Measurements from ENCODE around the gene CEPT1. TPM values are rescaled to one million over a fixed set of nuclear protein-coding genes. Genes with fewer than 3 reads are reported as not detected.

CEPT1 gene
- total and polyA plus RNA-seq, 10 of the 15 experiments (the other 5 are each of a cell fraction or from before 2014, with no cell fraction given): 29.4 to 77.9 (median 54.8) TPM

DNA sequence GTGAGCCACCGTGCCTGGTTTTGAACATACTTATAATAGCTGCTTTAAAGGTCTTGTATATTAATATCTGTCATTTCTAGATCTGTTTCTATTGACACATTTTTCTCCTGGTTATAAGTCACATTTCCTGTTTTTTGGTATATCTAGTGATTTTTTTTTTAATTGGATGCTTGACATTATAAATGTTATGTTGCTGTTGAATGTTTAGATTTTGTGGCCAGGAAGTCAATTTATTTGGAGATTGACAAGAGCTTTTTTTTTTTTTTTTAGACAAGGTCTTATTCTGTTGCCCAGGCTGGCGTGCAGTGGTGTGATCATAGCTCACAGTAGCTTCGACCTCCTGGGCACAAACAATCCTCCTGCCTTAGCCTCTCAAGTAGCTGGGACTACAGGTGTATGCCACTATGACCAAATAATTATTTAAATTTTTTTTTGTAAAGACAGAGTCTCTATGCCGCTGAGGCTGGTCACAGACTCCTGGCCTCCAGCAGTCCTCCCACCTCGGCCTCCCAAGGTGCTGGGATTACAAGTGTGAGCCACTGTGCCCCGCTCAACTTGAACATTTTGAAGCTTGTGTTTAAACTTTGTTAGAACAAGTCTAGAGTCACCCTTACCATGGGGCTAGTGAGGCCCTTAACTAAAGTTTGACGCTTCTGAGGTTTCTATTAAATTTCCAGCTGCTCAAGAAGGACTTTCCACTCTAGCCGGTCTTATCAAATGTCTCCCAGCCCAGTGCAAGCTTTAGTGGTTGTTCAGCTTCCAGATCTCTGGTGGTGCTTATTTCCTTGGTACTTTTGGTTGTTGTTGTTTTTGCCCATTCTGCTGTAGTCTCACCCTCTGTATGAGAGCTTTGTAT lies 78.9 kb downstream of the CEPT1 start:
- H3K36me3 ChIP-seq (ENCODE audit: control insufficient read depth in 2 of 2, insufficient read depth in 2 of 2, low read length in 1 of 2): no peaks in the 10 kb centered on the region
- H3K4me2 ChIP-seq (ENCODE audit: control insufficient read depth, insufficient read depth): peak overlapping the region; percentile 56
- H3K79me2 ChIP-seq (ENCODE audit: control insufficient read depth, insufficient read depth, low read length): peaks cover 18% of the 10 kb centered on the region
- SMC1A ChIA-PET (ENCODE audit: uncharacterized antibody, unreplicated experiment): interaction anchor here (0.6 to 12.4 kb wide), 26 partner anchors 10 to 385 kb away, joined by 3 to 284 read pairs (median 10); partner anchors contain the start of genes CD53, CEPT1, DENND2D and DRAM2
- no peak for DNase-seq (ENCODE audit: low read depth, low spot score)
- TF ChIP-seq SMC3 (IDR thresholded peaks at IDR 0.05; ENCODE audit: borderline replicate concordance, low read length) (peak; percentile 28; the same call in 1 of the 2 replicates), POLR2AphosphoS5 (IDR thresholded peaks at IDR 0.05; ENCODE audit: low read length) (peak; percentile 34; the same call in 1 of the 2 replicates), EGR1 (IDR thresholded peaks at IDR 0.05; ENCODE audit: borderline replicate concordance in 1 of 2, low read depth in 2 of 2, low read length in 2 of 2) (no peak), BMI1 (IDR thresholded peaks at IDR 0.05; ENCODE audit: borderline replicate concordance) (no peak), YBX1 (IDR thresholded peaks at IDR 0.05) (0 out of 2 replicates have a peak, but pooled peaks have one; percentile 35), WRNIP1 (IDR thresholded peaks at IDR 0.05; ENCODE audit: borderline replicate concordance, low read depth, low read length) (0 out of 2 replicates have a peak, but pooled peaks have one; percentile 10), SMAD1 (IDR thresholded peaks at IDR 0.05; ENCODE audit: low read depth, partially characterized antibody) (no peak)
- TF ChIP-seq, protein P1, sequence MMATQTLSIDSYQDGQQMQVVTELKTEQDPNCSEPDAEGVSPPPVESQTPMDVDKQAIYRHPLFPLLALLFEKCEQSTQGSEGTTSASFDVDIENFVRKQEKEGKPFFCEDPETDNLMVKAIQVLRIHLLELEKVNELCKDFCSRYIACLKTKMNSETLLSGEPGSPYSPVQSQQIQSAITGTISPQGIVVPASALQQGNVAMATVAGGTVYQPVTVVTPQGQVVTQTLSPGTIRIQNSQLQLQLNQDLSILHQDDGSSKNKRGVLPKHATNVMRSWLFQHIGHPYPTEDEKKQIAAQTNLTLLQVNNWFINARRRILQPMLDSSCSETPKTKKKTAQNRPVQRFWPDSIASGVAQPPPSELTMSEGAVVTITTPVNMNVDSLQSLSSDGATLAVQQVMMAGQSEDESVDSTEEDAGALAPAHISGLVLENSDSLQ (IDR thresholded peaks at IDR 0.05): 0 out of 2 replicates have a peak, but pooled peaks have one; percentile 22
- ATAC-seq: no peak; the same call in 2 of the 3 replicates
- no TSS peak for BruUV-seq (replicated peaks)
- 22% methylated on average over 8 of the region's 8 CpGs for WGBS (ENCODE audit: insufficient coverage, insufficient replicate concordance, low lambda C conversion rate, missing lambda C conversion rate)
- POLR2A ChIA-PET: interaction anchor here (0.7 to 8.8 kb wide), 10 partner anchors 12 to 374 kb away, joined by 3 to 371 read pairs (median 8); partner anchors contain the start of genes CEPT1, DENND2D and DRAM2
- in situ Hi-C loops (cut with MboI) (no loop called here), intact Hi-C loops (cut with micrococcal nuclease; ENCODE audit: unreplicated experiment) (loop anchor here (5.0 kb wide), 1 partner anchor 347 kb away; the partner anchor contains the start of gene CD53)
- FAIRE-seq: no peak
- peaks cover 86% of the 10 kb centered on the region for H3K4me1 ChIP-seq (ENCODE audit: control insufficient read depth, insufficient read depth, low read length)
- no peak overlapping the region for H2AFZ ChIP-seq (ENCODE audit: control insufficient read depth, low read depth, low read length)
- peak overlapping the region; percentile 87 for H3K9ac ChIP-seq (ENCODE audit: control insufficient read depth, insufficient read depth, low read length)
- H3K27me3 ChIP-seq (replicated peaks in 1 of 2; ENCODE audit: control insufficient read depth in 2 of 2, insufficient read depth in 2 of 2, low read length in 1 of 2): no peaks in the 10 kb centered on the region
- no peaks in the 10 kb centered on the region for H3K9me3 ChIP-seq (replicated peaks; ENCODE audit: control insufficient read depth, insufficient read depth, low read length)
- H4K20me1 ChIP-seq (ENCODE audit: control insufficient read depth, insufficient read depth): no peaks in the 10 kb centered on the region
- H3K27ac ChIP-seq (ENCODE audit: control insufficient read depth, insufficient read depth): peak overlapping the region; percentile 100
- H3K4me3 ChIP-seq: no peak overlapping the region
- RAD21 ChIA-PET (ENCODE audit: unreplicated experiment): interaction anchor here (0.6 to 9.9 kb wide), 19 partner anchors 11 to 478 kb away, joined by 3 to 542 read pairs (median 9); partner anchors contain the start of genes CD53, CEPT1, DENND2D and DRAM2
- CTCF ChIA-PET: interaction anchor here (0.6 to 8.9 kb wide), 12 partner anchors 12 to 374 kb away, joined by 3 to 239 read pairs (median 4); partner anchors contain the start of genes CEPT1, DENND2D and DRAM2

Measured in GM12878 (cell line).